ENCODE data around the gene TNFRSF8. TPM values are rescaled to one million over a fixed set of nuclear protein-coding genes. Genes with fewer than 3 reads are reported as not detected.

The TNFRSF8 gene
- polyA plus RNA-seq, 1 experiment, result 0.22 TPM

GRCh38 chr1:12142141-12142823 lies 79.2 kb downstream of the TNFRSF8 start:
- ChIA-PET POLR2A (interaction anchor here (0.5 kb wide), 1 partner anchor 123 kb away, joined by 5 read pairs; the partner anchor contains the start of gene MIIP), CTCF (interaction anchor here (3.5 kb wide), 1 partner anchor 18 kb away, joined by 17 read pairs; no protein-coding TSS in a partner anchor)
- Histone ChIP-seq H3K27ac (ENCODE audit: low read depth, low read length) (no peak overlapping the region), H3K27me3 (ENCODE audit: control insufficient read depth, insufficient read depth, low read length) (peaks cover 2% of the 10 kb centered on the region), H3K9me3 (ENCODE audit: control insufficient read depth, insufficient read depth, low read length) (peaks cover 3% of the 10 kb centered on the region; the same call in 1 of the 2 replicates), H3K4me3 (ENCODE audit: low read depth, low read length) (no peak overlapping the region)
- no peak for TF ChIP-seq CTCF (IDR thresholded peaks at IDR 0.05; ENCODE audit: low read depth, low read length)
- no peak for DNase-seq (ENCODE audit: low read depth, low spot score)

GRCh38 chr1:12142891-12143630 lies 80.0 kb downstream of the TNFRSF8 start:
- Histone ChIP-seq H3K27me3 (ENCODE audit: control insufficient read depth, insufficient read depth, low read length) (peaks cover 2% of the 10 kb centered on the region), H3K27ac (ENCODE audit: low read depth, low read length) (peak overlapping the region; percentile 84), H3K4me3 (ENCODE audit: low read depth, low read length) (no peak overlapping the region), H3K9me3 (ENCODE audit: control insufficient read depth, insufficient read depth, low read length) (peaks cover 3% of the 10 kb centered on the region; the same call in 1 of the 2 replicates)
- no peak for DNase-seq (ENCODE audit: low read depth, low spot score)
- POLR2A ChIA-PET, result interaction anchor here (0.5 to 0.6 kb wide), 3 partner anchors 17 to 124 kb away, joined by 3 to 5 read pairs (median 5); partner anchors contain the start of gene MIIP
- no peak for TF ChIP-seq CTCF (IDR thresholded peaks at IDR 0.05; ENCODE audit: low read depth, low read length)
- CTCF ChIA-PET, result interaction anchor here (3.5 kb wide), 1 partner anchor 18 kb away, joined by 17 read pairs; no protein-coding TSS in a partner anchor

GRCh38 chr1:12143631-12144155 lies 80.6 kb downstream of the TNFRSF8 start:
- H3K4me3 ChIP-seq (ENCODE audit: low read depth, low read length), result no peak overlapping the region
- ChIA-PET CTCF (no interaction called here), POLR2A (interaction anchor here (0.5 to 0.8 kb wide), 4 partner anchors 17 to 242 kb away, joined by 3 to 5 read pairs (median 3); no protein-coding TSS in a partner anchor)
- no peak for TF ChIP-seq CTCF (IDR thresholded peaks at IDR 0.05; ENCODE audit: low read depth, low read length)
- H3K27ac ChIP-seq (ENCODE audit: low read depth, low read length), result peak overlapping the region; percentile 84
- DNase-seq (ENCODE audit: low read depth, low spot score), result peak; percentile 94
- H3K9me3 ChIP-seq (ENCODE audit: control insufficient read depth, insufficient read depth, low read length), result peaks cover 3% of the 10 kb centered on the region; the same call in 1 of the 2 replicates
- H3K27me3 ChIP-seq (ENCODE audit: control insufficient read depth, insufficient read depth, low read length), result peaks cover 2% of the 10 kb centered on the region

- Histone ChIP-seq H3K27me3 (ENCODE audit: control insufficient read depth, insufficient read depth, low read length) (no peaks in the 10 kb centered on the region), H3K4me3 (ENCODE audit: low read depth, low read length) (no peak overlapping the region), H3K27ac (ENCODE audit: low read depth, low read length) (peak overlapping the region; percentile 84), H3K9me3 (ENCODE audit: control insufficient read depth, insufficient read depth, low read length) (peaks cover 3% of the 10 kb centered on the region; the same call in 1 of the 2 replicates)
- CTCF ChIA-PET, result no interaction called here
- no peak for TF ChIP-seq CTCF (IDR thresholded peaks at IDR 0.05; ENCODE audit: low read depth, low read length)
- DNase-seq (ENCODE audit: low read depth, low spot score), result no peak
- POLR2A ChIA-PET, result interaction anchor here (0.5 to 0.8 kb wide), 2 partner anchors 18 to 241 kb away, joined by 3 read pairs; no protein-coding TSS in a partner anchor
Observed at GRCh38 chr1:12144236-12144635, 81.1 kb downstream of the TNFRSF8 start.
